Ecto neural progenitor cell (in vitro differentiated cells): ENCODE results near the gene FADS2.

Source experiments
- DNase-seq: peaks from one replicate; pipeline ENCODE4 v3.0.0-alpha.2; 2018; ENCODE audit warnings: low spot score

FADS2 gene

DNA sequence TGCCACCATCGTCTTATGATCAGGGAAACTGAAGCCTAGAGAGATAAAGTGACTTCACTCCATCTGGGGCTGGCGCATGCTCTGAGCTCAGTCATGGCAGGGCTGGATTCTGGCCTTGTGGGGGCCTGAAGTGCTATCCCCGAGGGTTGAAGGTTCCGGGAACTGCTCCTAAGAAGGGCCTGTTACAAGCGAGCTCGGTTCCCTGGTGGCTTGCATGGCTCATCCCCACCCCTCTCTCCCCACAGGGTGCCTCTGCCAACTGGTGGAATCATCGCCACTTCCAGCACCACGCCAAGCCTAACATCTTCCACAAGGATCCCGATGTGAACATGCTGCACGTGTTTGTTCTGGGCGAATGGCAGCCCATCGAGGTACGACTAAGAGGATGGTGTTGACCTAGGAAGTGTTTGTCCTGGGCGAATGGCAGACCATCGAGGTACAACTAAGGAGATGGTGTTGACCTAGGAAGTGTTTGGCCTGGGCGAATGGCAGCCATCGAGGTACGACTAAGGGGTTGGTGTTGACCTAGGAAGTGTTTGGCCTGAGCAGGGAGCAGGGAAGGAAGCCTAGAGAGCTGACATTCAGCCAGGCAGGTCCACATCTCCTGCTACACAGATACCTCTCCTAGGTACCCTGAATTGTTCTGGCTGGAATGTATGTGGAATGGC is 19.9 kb downstream of the FADS2 start:
- DNase-seq, result no peak

DNA sequence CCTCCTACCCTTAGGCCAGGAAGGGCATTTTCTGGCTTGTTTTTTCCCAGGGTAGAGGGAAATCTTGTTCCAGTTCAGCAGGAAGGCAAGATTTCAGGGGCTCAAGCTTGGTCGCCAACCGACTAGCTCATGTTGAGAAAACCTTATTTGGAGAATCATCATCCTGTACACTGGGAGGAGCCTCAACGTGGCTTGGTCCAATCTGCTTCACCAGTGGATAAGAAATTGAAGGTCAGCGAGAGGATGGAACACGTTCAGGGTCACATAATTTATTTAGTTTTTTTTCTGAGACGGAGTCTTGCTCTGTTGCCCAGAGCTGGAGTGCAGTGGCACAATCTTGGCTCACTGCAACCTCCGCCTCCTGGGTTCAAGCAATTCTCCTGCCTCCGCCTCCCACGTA is 20.5 kb downstream of the FADS2 start:
- no peak for DNase-seq

DNA sequence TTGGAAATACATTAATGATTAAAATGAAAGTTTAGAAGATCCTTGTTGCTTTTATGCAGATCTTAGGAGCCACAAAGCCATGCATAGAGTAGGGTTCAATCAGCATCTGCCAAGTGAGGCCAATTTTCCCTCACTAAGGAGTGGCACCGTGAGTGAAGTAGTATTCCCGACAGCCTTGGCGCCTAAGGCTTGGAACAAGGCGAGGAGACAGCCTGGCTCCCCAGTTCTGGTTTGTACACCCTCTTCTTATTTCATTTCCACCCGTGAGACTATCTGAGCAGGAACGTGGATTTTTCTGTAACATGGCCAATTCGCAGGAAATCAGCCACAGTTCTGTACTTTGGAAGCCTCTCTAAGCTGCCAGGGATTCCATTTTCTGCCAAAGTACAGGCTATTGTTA is 22.6 kb downstream of the FADS2 start:
- DNase-seq, result no peak

DNA sequence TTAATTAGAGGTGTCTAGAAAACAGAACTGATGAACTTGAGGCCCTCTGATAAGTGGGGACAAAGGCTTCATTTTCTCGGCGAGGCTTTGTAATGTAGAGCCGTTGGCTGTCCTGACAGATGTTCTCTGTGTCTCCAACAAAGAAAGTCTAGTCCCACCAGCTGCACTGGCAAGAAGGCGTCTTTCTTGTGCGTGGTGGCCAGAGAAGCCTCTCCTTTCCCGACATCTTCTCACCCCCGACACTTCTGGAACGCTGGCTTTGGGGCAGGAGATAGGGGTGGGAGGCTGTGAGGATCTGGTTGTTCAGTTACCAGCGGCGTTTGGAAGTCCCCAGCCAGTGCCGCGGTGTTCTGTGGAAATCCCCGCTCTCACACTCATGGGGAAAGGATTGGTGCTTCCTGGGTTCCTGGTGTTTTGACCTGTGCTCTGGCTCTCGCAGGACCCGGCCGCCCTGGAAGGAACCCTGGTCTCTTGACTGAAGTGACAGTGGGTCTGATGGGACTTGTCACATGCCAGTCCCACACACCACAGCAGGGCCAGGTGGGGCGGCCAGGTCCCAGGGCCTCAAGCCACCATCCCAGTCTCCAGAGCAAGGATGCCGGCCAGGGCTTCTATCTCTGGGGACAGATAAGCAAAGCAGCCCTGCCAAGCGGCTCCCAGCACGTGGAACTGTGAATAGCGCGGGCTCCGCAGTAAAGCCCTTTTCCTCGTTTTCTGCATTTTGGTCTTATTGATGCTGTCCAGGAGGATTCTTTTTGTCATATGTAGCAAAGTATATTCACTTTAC is 23.2 kb downstream of the FADS2 start:
- DNase-seq, result no peak

DNA sequence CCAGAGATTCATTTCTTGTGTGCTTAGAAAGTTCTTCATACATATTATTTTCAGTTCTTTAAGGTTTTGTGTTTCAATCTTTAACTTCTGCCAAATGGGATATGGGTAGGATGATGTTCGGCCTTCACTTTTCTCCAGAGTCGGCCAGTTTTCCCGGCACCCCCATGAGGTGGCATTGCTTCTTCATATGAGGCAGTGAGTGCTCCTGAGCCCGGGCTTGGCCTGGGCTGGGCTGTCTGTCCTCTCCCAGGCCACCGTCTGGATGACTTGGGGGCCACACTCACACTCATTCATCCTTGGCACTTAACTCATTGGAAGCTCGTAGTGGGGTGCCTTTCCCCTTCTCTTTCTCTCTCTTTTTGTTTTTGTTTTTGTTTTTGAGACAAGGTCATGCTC is 23.8 kb downstream of the FADS2 start:
- DNase-seq, result no peak

DNA sequence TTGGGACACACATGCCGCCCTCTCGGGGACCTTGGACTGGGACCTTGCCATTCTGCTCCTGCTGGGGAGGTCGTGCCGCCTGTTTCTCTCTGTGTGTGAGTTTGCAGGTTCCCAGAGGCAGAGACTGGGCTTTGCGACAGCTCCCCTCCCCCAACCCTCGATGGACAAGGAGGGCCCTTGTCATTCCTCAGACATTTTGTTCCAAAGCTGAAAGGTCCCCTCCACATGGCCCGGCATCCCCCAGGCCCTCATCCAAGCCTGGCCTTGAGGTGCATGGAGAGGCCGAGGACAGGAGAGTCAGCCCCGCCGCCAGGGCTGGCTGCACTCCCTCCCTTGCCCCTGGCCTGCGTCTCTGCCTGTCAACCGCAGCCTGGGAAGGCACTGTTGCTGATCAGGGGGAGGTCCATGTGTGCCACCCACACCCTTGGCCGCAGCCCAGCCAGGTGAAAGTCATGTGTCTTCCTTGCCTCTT is 25.6 kb downstream of the FADS2 start:
- DNase-seq, result no peak

DNA sequence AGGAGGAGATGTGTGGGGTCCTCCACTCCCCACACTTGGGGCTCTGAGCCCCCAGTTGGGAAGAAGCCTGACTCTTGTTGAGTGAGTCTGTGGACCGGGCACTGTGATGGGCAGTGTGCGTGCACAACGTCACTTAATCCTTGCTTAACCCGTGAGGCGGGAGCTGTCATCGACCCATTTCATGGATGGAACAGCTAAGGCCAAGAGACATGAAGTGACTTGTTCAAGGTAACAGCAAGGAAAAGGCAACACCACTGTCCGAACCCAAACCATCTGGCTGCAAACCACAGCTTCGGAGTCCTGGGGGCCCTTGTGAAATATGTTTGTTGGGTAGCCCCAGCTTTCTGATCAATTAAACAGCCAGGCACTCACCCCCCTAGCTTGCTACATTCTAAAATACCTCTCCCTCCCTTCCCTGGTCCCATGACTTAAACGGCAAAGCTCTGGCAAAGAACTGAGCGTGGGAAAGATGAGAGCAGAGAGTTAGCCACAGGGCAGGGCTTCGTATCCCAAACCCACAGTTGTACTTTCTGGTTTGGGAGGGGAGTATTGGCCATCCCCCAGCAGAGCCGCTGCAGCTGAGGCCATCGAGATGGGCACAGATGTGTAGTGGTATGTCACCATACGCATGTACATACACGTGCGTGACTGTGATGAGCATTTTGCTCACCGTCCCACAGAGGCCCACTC is 26.3 kb downstream of the FADS2 start:
- DNase-seq, result no peak

DNA sequence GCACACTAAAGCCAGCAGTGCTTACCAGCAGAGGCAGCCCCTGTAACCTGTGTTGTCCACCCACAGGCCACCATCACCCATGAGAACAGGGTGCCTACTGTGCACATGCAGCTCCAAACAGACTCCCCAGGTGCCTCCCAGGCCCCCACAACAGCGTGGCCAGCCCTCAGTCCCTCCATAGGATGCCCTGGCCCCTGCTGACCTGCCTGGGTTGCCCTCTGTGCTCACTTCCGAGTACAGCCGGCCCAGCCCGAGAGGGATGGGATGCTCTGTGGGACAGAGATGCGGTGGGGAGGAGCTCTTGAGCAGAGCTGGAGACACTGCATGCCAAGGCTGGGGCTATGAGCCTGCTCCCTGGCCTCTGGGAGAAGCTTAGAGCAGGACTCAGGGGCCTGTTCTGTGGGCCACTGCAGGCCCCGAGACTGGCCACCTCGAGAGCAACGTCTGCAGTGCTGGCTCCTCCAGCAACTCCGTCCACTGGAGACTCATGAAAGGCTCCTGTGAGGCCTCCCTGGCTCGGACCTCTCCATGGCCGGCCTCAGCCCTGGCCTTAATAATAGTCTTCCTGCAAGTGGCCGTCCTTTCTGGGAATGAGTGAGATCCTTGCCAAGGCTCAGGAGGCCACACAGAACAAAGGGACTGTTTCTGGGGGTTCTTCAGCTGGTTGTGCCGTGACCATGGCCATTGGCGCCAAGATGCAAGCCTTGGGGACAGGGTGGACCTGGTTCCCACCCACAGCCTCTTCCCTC is 27.0 kb downstream of the FADS2 start:
- DNase-seq, result no peak

DNA sequence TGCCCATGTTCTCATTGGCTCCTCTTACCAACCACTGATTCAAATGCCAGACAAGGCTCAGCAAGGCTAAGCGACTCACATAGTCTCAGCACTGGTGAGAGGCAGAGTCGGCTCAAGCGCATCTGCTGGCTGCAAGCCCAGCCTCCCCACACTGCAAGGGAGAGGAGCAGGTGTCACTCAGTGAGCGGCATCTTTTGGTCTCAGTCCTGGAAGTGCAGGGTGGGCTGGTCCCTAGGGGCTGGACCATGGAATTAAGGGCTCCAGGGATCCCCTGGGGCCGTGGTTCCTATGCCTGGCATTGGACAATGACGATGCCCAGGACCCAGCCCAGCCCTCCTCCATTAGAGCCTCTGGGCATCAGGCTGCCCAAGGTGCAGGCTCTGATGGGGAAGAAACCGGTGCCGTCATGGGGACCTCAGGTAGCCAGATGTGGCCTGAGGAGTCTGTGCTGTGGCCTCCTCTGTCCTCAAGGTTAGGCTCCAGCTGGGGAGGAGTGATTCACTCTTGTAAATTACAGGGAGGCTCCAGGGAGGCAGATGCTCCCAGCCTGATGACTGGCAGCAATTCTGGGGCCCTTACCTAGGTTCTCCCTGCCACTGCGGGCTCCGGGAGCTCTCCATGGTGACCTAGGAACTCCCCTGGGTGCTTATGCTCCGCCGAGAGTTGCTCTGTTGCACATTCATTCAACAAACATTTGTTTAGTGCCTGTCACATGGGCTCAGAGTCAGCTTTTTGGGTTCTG is 28.0 kb downstream of the FADS2 start:
- DNase-seq, result no peak

DNA sequence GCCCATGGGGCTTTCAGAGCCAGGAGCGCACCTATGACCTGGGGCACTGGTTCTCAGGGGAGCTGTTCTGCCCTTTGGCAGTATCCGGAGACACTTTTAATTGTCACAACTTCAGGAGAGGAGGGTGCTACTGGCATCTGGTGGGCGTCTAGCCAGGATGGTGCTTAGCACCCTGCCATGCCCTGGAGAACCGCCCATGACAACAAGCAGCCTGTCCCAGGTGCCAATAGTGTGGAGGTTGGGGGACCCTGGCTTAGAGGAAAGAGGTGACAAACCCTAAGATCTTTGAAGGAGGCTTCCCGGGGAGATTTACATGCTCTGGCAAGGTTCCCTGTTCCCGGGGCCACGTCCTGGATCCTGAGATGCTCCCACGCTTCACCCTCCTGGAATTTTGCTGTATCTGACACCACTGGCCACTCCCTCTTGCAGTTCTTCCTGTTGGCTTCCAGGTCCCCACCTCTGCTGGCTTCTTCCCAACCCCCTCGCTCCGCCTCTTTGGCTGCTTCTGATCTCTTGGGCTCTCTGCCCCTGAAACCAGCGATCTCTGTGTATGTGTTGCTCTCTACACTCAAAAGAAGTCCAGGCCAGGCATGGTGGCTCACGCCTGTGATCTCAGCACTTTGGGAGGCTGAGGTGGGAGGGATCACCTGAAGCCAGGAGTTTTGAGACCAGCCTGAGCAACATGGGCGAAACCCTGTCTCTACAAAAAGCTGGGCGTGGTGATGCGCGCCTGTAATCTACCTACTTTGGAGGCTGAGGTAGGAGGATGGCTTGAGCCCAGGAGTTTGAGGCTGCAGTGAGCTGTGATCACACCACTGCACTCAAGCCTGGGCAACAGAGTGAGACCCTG is 32.2 kb downstream of the FADS2 start:
- DNase-seq, result no peak

DNA sequence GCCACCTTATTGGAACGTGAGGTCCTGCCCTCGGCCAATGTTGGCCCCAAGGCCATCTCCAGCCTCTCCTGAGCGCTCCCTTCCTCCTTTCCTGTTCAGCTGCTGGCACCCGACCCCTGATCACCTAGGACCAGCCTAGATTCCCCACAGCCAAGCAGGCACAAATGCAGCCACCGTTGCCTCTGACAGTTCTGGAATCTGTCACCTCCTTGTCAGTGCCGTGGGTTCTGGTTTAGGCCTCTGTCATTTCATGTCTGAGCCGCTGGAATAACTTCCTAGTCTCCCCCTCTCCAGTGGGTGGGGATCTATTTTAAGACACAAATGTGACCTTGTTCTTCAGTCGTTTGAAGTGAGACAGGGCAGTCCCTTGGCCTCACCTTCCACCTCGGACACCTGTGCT is 33.5 kb downstream of the FADS2 start:
- no peak for DNase-seq

DNA sequence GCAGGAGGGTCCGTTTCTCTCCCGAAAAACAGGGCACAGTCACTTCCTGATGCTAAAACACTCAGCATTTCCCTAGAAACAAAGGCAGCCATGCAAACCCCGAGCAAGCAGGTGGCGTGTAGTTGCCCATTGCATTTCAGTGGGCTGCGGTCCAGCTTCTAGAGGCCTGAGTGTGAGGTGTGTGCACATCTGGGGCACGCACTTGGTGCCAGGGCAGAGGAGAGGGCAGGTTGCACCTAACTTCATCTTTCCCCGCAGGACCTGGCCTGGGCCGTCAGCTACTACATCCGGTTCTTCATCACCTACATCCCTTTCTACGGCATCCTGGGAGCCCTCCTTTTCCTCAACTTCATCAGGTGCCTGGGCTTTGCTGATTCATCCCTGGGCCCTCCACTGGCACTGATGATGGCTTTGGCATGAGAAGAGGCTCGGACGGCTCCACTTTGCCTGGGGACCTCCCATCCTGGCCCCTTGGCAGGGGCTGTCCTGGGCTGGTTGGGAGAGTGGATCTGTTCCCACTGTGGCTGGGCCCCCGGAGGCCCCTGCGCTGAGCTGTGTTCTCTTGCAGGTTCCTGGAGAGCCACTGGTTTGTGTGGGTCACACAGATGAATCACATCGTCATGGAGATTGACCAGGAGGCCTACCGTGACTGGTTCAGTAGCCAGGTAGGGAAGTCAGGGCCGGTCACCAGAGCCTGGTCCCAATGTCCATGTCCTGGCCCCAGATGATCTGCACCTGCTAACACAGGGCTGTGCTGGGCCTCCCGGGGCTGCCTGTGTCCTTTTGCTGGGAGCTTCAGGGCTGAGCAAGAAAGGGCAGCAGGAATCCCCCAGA is 34.8 kb downstream of the FADS2 start:
- no peak for DNase-seq

DNA sequence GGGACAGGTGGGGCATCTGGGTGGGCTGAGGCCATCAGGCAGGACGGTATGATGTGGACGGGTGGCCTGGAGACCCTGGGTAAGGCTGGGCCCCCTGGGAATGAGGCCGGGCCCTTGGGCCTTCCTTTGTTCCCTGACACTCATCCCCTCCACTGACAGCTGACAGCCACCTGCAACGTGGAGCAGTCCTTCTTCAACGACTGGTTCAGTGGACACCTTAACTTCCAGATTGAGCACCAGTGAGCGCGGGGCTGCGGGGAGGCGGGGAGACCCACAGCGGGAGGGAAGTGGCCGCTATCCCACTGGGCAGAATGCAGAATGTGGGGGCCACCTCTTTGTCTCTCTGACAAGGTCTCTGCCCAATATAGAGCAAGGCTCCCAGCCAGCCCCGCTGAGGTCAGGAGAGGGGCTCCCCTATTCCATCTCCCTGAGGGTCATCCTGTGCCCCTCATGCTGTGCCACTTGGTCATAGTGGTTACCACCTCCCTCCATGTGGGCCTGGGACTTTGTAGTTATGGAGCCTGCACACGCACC is 35.5 kb downstream of the FADS2 start:
- DNase-seq, result no peak

DNA sequence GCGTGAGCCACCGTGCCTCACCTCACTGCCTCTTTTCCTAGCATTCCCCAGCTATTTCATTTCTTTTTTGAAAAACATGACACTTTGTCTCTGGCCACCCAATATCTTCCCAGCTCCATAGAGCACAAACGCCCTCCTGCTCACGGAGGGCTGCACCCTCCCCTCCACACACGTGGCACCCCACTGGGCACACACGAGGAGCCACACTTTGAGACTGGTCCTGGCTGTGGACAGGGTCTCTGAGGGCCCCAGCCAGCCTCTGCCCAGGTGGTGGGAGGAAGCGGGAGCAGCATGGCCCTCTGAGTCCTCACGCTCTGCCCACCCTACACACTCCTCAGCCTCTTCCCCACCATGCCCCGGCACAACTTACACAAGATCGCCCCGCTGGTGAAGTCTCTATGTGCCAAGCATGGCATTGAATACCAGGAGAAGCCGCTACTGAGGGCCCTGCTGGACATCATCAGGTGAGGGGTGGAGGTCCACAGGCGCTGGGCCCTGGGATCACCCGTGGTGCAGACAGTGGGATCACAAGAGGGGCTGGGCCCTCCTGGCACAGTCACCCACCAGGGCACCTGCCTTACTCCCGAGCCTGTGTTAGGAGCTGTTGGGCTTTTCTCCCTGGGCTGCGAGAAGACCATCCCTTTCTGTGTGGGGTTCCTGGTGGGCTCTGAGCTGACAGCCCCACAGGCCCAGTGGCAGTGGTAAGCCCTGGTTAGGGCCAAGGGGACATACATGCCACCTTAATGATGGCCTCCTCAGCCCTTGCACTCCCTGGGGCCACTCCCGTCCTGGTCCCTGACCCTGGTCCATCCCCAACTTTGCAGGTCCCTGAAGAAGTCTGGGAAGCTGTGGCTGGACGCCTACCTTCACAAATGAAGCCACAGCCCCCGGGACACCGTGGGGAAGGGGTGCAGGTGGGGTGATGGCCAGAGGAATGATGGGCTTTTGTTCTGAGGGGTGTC is 37.0 kb downstream of the FADS2 start:
- no peak for DNase-seq

DNA sequence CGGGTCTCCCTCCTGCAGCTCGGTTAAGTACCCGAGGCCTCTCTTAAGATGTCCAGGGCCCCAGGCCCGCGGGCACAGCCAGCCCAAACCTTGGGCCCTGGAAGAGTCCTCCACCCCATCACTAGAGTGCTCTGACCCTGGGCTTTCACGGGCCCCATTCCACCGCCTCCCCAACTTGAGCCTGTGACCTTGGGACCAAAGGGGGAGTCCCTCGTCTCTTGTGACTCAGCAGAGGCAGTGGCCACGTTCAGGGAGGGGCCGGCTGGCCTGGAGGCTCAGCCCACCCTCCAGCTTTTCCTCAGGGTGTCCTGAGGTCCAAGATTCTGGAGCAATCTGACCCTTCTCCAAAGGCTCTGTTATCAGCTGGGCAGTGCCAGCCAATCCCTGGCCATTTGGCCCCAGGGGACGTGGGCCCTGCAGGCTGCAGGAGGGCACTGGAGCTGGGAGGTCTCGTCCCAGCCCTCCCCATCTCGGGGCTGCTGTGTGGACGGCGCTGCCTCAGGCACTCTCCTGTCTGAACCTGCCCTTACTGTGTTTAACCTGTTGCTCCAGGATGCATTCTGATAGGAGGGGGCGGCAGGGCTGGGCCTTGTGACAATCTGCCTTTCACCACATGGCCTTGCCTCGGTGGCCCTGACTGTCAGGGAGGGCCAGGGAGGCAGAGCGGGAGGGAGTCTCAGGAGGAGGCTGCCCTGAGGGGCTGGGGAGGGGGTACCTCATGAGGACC is 38.3 kb downstream of the FADS2 start:
- DNase-seq, result no peak

DNA sequence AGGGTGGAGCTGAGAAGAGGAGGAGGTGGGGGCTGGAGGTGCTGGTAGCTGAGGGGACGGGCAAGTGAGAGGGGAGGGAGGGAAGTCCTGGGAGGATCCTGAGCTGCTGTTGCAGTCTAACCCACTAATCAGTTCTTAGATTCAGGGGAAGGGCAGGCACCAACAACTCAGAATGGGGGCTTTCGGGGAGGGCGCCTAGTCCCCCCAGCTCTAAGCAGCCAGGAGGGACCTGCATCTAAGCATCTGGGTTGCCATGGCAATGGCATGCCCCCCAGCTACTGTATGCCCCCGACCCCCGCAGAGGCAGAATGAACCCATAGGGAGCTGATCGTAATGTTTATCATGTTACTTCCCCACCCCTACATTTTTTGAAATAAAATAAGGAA is 38.9 kb downstream of the FADS2 start:
- DNase-seq, result no peak

DNA sequence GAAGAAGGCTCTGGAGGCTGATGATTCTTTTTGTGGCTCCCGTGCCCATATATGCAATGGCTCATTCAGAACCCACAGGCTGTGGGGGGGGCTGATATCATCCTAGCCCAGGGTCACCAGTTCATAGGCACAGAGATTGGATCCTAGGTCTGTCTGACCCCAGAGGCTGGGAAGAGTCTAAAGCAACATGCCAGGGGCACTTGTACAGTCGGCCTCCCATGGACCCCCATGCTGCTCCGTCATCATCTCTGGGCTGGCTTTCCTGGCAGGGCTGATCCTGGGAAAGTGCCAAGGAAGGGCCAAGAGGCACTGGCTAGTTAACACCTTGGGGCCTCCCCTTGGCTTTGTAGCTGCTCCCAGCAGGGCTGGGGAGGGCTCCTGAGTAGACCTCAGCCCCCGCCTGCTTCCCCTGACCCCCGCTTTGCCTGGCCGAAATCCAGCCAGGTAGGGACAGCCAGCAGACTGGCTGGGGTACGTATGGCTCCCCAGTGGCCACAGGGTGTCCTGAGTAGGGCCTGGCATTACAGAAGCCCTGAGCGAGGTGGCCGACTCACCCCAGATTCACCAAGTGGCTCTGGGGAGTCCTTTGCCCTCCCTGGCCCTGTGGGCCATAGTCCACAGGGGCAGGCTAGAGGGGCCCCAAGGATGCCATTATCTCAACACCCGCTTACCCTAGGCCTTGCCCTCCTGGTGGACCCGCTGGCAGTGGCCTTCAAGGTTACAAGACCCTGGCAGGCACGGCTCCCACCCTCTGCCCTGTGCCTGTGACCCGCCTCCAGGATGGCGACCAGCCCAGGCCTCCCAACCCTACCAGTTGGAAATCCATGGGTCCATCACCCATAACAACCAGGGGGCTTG is 40.7 kb downstream of the FADS2 start:
- peak; percentile 47 for DNase-seq
